Endometrial microvascular endothelial cells (primary cell): Measurements from ENCODE around the gene TIMM23B. TPM values are rescaled to one million over a fixed set of nuclear protein-coding genes. Genes with fewer than 3 reads are reported as not detected.
"Not testable (repeated sequence)": the region's sequence is repeated elsewhere in the genome, so short reads cannot be mapped to it uniquely, and the experiment has no call there.

Source experiments
- in situ Hi-C: cut with HindIII; loops from 2 replicates; pipeline ENCODE4 v1.10.0; 2017; ENCODE audit warnings: low sequenced_read_pairs, low pct_unique_long_range_greater_than_20kb; ENCODE audit errors: inconsistent ontology term
- total RNA-seq: library from RNA; depleted of rRNA; stranded (reverse); fragments of >200 nt; gene quantifications from one replicate; pipeline ENCODE4 v1.2.3, GENCODE V29; 2015; ENCODE audit errors: inconsistent ontology term

The TIMM23B gene
- total RNA-seq, 1 donor from 2014 or later: 13.3 TPM

GRCh38 chr10:49970331-49970857 is 28.5 kb downstream of the TIMM23B start:
- in situ Hi-C loops: not testable (repeated sequence)

DNA sequence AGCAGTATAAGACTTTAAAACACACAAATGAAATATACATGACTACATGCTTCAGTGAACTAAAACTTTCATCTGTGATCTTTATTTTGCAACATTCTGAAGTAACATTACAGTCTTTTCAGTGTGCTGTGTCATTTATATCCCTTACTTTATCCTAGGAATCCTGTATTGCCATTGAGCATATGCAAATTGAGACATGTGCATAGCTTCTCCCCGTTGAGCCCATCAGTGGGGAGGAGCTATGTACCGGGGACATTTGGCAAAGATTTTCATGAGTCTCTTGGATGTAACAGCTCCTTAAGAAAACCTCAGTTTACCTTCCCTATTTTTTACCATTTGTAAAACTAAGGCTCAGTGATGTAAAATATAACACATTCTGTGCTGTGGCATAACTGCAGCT is 29.6 kb downstream of the TIMM23B start:
- in situ Hi-C loops: not testable (repeated sequence)

DNA sequence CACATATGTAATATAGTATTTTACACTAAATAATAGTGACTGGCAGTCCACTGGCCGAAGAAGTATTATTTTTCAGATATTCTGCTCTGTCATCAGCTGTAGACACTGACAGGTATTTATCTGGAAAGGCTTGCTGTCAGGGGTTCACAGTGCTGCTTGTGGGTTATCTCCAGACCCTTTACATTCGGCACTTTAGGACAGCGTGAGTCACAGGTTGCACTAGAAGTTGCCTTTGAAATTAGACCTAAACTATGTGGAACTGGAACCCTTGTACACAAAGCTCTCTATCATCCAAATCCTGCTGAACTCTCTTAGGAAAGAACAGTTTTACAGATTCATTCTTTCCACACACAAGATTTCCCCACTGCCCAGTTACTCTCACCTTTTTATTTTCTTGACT is 30.2 kb downstream of the TIMM23B start:
- in situ Hi-C loops: not testable (repeated sequence)

GRCh38 chr10:49977756-49978155 is 35.9 kb downstream of the TIMM23B start:
- in situ Hi-C loops: not testable (repeated sequence)

DNA sequence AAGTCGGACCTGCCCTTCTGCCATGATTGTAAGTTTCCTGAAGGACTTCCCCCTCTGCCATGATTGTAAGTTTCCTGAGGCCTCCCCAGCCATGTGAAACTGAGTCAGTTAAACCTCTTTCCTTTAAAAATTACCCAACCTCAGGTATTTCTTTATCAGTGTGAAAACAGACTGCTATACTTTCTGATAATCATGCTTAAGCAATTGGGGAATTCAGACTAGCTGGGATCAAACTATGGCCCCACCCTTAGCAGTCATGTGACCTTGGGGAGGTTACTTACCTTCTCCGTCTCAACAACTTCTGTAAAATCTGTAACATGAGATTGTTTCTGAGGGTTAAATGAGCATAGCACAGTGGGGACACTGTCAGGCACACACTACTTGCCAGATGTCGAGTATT is 45.4 kb downstream of the TIMM23B start:
- in situ Hi-C loops: not testable (repeated sequence)

GRCh38 chr10:49988376-49988775 is 46.5 kb downstream of the TIMM23B start, which contains the start of gene AGAP6:
TSS of gene AGAP6 (plus strand) at chr10:49988406. CDS start at chr10:49988716, 310 bp downstream.
- in situ Hi-C loops: not testable (repeated sequence)

- in situ Hi-C loops: not testable (repeated sequence)
Measured at GRCh38 chr10:49995321-49995720, 53.5 kb downstream of the TIMM23B start.

DNA sequence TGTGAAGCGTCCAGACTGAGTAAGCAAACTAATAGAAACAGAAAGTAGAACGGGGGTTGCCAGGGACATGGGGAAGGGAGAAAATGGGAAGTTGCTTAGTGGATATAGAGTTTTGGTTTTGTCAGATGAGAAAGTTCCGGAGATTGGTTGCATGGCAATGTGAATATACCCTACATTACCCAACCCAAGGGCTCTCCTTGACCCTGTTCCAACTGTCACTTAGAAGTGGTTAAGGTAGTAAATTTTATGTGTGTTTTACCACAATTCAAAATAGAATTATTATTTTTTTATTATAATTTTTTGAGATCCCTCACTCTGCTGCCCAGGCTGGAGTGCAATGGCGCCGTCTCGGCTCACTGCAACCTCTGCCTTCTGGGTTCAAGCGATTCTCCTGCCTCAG is 72.2 kb downstream of the TIMM23B start:
- in situ Hi-C loops: not testable (repeated sequence)

- in situ Hi-C loops: not testable (repeated sequence)
Measured at GRCh38 chr10:50015596-50016220, 73.9 kb downstream of the TIMM23B start.

DNA sequence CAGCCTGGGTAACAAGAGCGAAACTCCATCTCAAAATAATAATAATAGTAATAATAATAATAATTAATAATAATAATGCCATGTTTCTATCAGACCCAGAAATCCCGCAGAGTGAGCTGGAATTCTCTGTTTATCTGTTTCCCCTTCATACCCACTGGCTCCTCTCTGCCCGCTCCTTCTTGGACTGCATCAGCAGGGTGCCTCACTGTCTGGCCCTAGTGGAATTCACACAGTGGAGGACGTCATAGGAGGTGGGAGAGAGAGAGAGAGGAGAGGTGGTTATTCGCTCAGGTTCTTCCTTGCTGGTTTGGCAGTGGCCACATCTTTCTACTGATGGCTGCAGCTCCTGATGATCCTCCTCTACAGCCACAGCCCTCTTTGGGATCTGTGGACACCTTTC is 75.1 kb downstream of the TIMM23B start:
- in situ Hi-C loops: not testable (repeated sequence)

- in situ Hi-C loops: not testable (repeated sequence)
Measured at GRCh38 chr10:50017646-50018045, 75.8 kb downstream of the TIMM23B start.

DNA sequence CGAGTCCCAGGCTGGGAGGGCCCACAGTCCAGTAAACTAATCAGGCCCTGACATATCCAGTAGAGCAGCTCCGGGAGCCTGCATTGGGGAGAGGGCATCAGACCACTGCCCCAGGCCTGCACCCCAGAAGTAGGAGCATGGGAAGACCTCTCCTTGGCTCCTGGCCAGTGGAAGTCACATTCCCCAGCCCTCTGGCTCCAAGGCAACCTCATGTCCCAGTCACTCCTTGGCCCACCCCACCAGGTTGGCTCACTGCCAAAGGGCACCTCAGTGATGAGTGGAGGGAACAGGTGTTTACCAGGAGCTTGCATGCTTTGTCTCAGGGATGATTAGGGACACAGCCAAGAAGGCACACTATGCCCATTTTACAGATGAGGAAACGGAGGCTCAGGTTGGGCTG is 77.4 kb downstream of the TIMM23B start:
- in situ Hi-C loops: not testable (repeated sequence)

DNA sequence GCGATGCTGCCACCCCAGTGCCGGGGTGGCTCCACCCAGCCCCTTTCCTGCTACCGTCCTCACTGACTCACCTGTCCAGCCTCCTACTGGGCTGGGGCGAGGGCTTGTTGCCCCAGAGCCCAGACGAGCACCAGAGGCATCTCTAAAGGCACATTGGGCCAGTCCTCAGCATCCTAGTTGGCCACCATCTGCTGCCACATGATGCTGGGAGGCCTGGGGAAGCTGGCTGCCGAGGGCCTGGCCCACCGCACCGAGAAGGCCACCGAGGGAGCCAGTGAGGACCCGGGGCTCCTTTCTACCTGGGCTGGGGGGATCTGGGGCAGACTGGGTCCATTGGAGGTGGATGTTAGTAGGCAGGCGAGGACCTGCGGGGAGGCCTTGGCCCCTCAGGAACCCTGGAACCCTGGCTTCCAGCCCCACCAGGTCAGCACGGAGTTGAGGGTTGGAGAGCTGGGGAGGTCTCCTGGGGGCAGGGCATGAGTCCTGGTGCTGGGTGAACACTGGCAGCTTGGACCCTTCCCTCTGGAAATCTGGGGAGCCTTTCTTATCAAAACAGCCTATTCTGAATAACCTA is 78.7 kb downstream of the TIMM23B start:
- in situ Hi-C loops: not testable (repeated sequence)

DNA sequence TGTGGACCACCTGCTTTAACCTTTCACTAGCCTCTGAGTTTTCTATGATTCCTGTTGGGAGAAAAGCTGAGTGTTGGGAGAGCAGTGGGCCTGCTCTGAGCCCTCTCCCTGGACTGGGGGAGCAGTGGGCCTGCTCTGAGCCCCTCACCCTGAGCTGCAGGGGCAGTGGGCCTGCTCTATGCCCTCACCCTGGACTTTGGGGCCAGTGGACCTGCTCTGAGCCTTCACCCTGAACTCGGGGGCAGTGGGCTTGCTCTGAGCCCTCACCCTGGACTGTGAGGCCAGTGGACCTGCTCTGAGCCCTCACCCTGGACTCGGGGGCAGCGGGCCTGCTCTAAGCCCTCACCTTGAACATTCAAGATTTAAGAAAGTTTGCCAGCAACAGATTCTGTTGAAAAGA is 79.8 kb downstream of the TIMM23B start:
- in situ Hi-C loops: no loop called here

Other genes starting within 250 kb of the TIMM23B start
- gene OGDHL, start 179.7 kb upstream of the TIMM23B start, total RNA-seq: 0.09 TPM
- gene PARG, start within 50 bp of the TIMM23B start, total RNA-seq: 13.5 TPM
- 3.0 TPM for gene AGAP6, start 46.4 kb downstream of the TIMM23B start, total RNA-seq
- gene WASHC2A, start 125.9 kb downstream of the TIMM23B start, total RNA-seq: 39.6 TPM